GM12892 (cell line): ENCODE data around the gene CSGALNACT2.

ENCODE experiments used
- POLR2A ChIP-seq: IDR thresholded peaks from 2 replicates; pipeline ENCODE4 v1.6.1; 2011; ENCODE audit warnings: low read depth, low read length, control low read depth
- POLR2AphosphoS5 ChIP-seq: IDR thresholded peaks from 2 replicates; pipeline ENCODE4 v1.6.1; 2011; ENCODE audit warnings: low read depth, low read length, control low read depth
- TAF1 ChIP-seq: IDR thresholded peaks from 2 replicates; pipeline ENCODE4 v1.6.1; 2011; ENCODE audit warnings: low read depth, mild to moderate bottlenecking, control low read depth, low read length, borderline replicate concordance

- TF ChIP-seq POLR2AphosphoS5 = no peak
- no peak for TF ChIP-seq POLR2A
- TF ChIP-seq TAF1 = no peak
Measured at GRCh38 chr10:43130770-43131171, 7.5 kb upstream of the CSGALNACT2 start.
